Measurements from ENCODE around the gene PTGER1.

Gene PTGER1

GRCh38 chr19:14476673-14477401 lies 1.7 kb upstream of the PTGER1 start:
- POLR2A ChIA-PET, result no interaction called here
- DNase-seq (ENCODE audit: extremely low spot score), result no peak
- no peak for TF ChIP-seq CTCF (IDR thresholded peaks at IDR 0.05; ENCODE audit: control extremely low read depth, extremely low read depth, low read depth, missing control alignments)
- CTCF ChIA-PET, result interaction anchor here (4.7 to 6.0 kb wide), 2 partner anchors 11 to 340 kb away, joined by 30 to 50 read pairs; partner anchors contain the start of gene ASF1B

GRCh38 chr19:14476327-14476672 lies 1.1 kb upstream of the PTGER1 start:
- CTCF ChIA-PET, result no interaction called here
- DNase-seq (ENCODE audit: extremely low spot score), result no peak
- POLR2A ChIA-PET, result no interaction called here
- no peak for TF ChIP-seq CTCF (IDR thresholded peaks at IDR 0.05; ENCODE audit: control extremely low read depth, extremely low read depth, low read depth, missing control alignments)

GRCh38 chr19:14474827-14475226 lies 327 bp downstream of the PTGER1 start:
- POLR2A ChIA-PET, result no interaction called here
- no peak for TF ChIP-seq CTCF (IDR thresholded peaks at IDR 0.05; ENCODE audit: control extremely low read depth, extremely low read depth, low read depth, missing control alignments)
- DNase-seq (ENCODE audit: extremely low spot score), result no peak
- CTCF ChIA-PET, result no interaction called here

GRCh38 chr19:14473978-14474578 lies 1.1 kb downstream of the PTGER1 start:
- POLR2A ChIA-PET, result no interaction called here
- DNase-seq (ENCODE audit: extremely low spot score), result no peak
- CTCF ChIA-PET, result no interaction called here
- TF ChIP-seq CTCF (IDR thresholded peaks at IDR 0.05; ENCODE audit: control extremely low read depth, extremely low read depth, low read depth, missing control alignments), result no peak

- ChIA-PET CTCF (interaction anchor here (0.7 to 2.6 kb wide), 19 partner anchors 8 to 413 kb away, joined by 3 to 15 read pairs (median 4); partner anchors contain the start of genes ASF1B and DNAJB1), POLR2A (interaction anchor here (0.6 kb wide), 1 partner anchor 337 kb away, joined by 3 read pairs; the partner anchor contains the start of gene ASF1B)
- TF ChIP-seq CTCF (IDR thresholded peaks at IDR 0.05; ENCODE audit: control extremely low read depth, extremely low read depth, low read depth, missing control alignments), result no peak
- DNase-seq (ENCODE audit: extremely low spot score), result peak; percentile 31
Observed at GRCh38 chr19:14473073-14473977, 1.8 kb downstream of the PTGER1 start.
